ENCODE measurements around the gene COL12A1.
A peak's percentile ranks its signal among the peaks of the same experiment; 100 is the strongest.

Gene COL12A1

GRCh38 chr6:75205776-75206575 is at the start of gene COL12A1:
Gene COL12A1 (minus strand): TSS chr6:75206053. CDS start chr6:75202792, 3,261 bp downstream.
- FAIRE-seq, result no peak

GRCh38 chr6:75250552-75250951 is 44.7 kb upstream of the COL12A1 start:
- no peak for FAIRE-seq

- no peak for FAIRE-seq
Observed at GRCh38 chr6:75249837-75250236, 44.0 kb upstream of the COL12A1 start.

GRCh38 chr6:75246386-75246785 is 40.5 kb upstream of the COL12A1 start:
- no peak for FAIRE-seq

GRCh38 chr6:75244063-75244584 is 38.3 kb upstream of the COL12A1 start:
- FAIRE-seq, result no peak

- peak; percentile 98 for FAIRE-seq
Observed at GRCh38 chr6:75243333-75244062, 37.6 kb upstream of the COL12A1 start, which contains the start of gene COX7A2. Gene COX7A2 (minus strand): TSS chr6:75243801. CDS start chr6:75243734, 67 bp downstream.

GRCh38 chr6:75236630-75237029 is 30.8 kb upstream of the COL12A1 start:
- FAIRE-seq, result no peak

- no peak for FAIRE-seq
Observed at GRCh38 chr6:75235271-75235670, 29.4 kb upstream of the COL12A1 start.

GRCh38 chr6:75234126-75234865 is 28.4 kb upstream of the COL12A1 start:
- no peak for FAIRE-seq

- no peak for FAIRE-seq
Observed at GRCh38 chr6:75233092-75233615, 27.3 kb upstream of the COL12A1 start.

- peak; percentile 87 for FAIRE-seq
Observed at GRCh38 chr6:75230484-75231325, 24.9 kb upstream of the COL12A1 start.

- no peak for FAIRE-seq
Observed at GRCh38 chr6:75224303-75224926, 18.6 kb upstream of the COL12A1 start.

GRCh38 chr6:75223428-75223827 is 17.6 kb upstream of the COL12A1 start:
- FAIRE-seq, result no peak

- FAIRE-seq, result no peak
Observed at GRCh38 chr6:75222261-75222660, 16.4 kb upstream of the COL12A1 start.

GRCh38 chr6:75221116-75221515 is 15.3 kb upstream of the COL12A1 start:
- no peak for FAIRE-seq

- no peak for FAIRE-seq
Observed at GRCh38 chr6:75220357-75220756, 14.5 kb upstream of the COL12A1 start.

- no peak for FAIRE-seq
Observed at GRCh38 chr6:75219263-75219662, 13.4 kb upstream of the COL12A1 start.

- FAIRE-seq, result no peak
Observed at GRCh38 chr6:75217193-75217592, 11.3 kb upstream of the COL12A1 start.

- FAIRE-seq, result no peak
Observed at GRCh38 chr6:75215291-75215690, 9.4 kb upstream of the COL12A1 start.

GRCh38 chr6:75213732-75214131 is 7.9 kb upstream of the COL12A1 start:
- FAIRE-seq, result no peak

GRCh38 chr6:75213112-75213511 is 7.3 kb upstream of the COL12A1 start:
- FAIRE-seq, result no peak
